Transverse colon (tissue), 4 donors: ENCODE results near the gene YBX3. TPM values are rescaled to one million over a fixed set of nuclear protein-coding genes. Genes with fewer than 3 reads are reported as not detected.

Experiments used
- DNase-seq: peaks from one replicate; pipeline ENCODE4 v3.0.0-alpha.2; 2019
- H3K27ac ChIP-seq, 4 donors: fragments of 200-600 bp; sonication (generic); 2 replicates each; pipeline ENCODE4 v1.5.1; 2016 to 2018; ENCODE audit warnings: inconsistent platforms in 4 of 4
- H3K27me3 ChIP-seq: fragments of 200-600 bp; sonication (generic); 2 replicates; pipeline ENCODE4 v1.5.1; 2017; ENCODE audit warnings: inconsistent platforms
- H3K36me3 ChIP-seq, 4 donors: fragments of 200-600 bp; sonication (generic); 2 replicates each; pipeline ENCODE4 v1.5.1; 2017 to 2019; ENCODE audit warnings: inconsistent platforms in 4 of 4
- H3K4me1 ChIP-seq, 4 donors: fragments of 200-600 bp; sonication (generic); 2 replicates each; pipeline ENCODE4 v1.5.1; 2017 to 2020; ENCODE audit warnings: inconsistent platforms in 4 of 4
- H3K4me3 ChIP-seq, 4 donors: fragments of 200-600 bp; sonication (generic); 1 replicate in 1 of 4; 2 replicates in 3 of 4; pipeline versions ENCODE4 v1.5.1 to v1.6.1; 2017 to 2019; ENCODE audit warnings: inconsistent platforms in 4 of 4
- H3K9me3 ChIP-seq, 2 donors: fragments of 200-600 bp; sonication (generic); 2 replicates each; pipeline ENCODE4 v1.5.1; 2017 to 2019; ENCODE audit warnings: inconsistent platforms in 2 of 2
- CTCF ChIP-seq, 5 experiments: fragments of 200-600 bp in 3 of 5; fragments of 450-650 bp in 2 of 5; sonication (generic) in 3 of 5; IDR thresholded peaks; 1 replicate in 2 of 5; 2 replicates in 3 of 5; pipeline ENCODE4 v1.5.1; 2016 to 2017; ENCODE audit warnings: antibody characterized with exemption in 5 of 5, inconsistent platforms in 3 of 5, mild to moderate bottlenecking in 2 of 5, moderate library complexity in 1 of 5
- EP300 ChIP-seq: sonication (generic); formaldehyde crosslinking; IDR thresholded peaks from one replicate; pipeline ENCODE4 v1.6.1; 2017; ENCODE audit warnings: antibody characterized with exemption, low read depth
- POLR2A ChIP-seq: fragments of 450-650 bp; IDR thresholded peaks from one replicate; pipeline ENCODE4 v1.6.1; 2016; ENCODE audit warnings: antibody characterized with exemption, mild to moderate bottlenecking, moderate library complexity
- POLR2AphosphoS5 ChIP-seq, 3 donors: sonication (generic); formaldehyde crosslinking; IDR thresholded peaks; one replicate each; pipeline ENCODE4 v1.6.1; 2016; ENCODE audit warnings: antibody characterized with exemption in 3 of 3
- WGBS, 2 donors: methylation state at CpG; one replicate each; pipeline ENCODE4 v1.1.5; 2018; ENCODE audit warnings: low coverage in 1 of 2; 5-methylcytosine and 5-hydroxymethylcytosine counted together
- in situ Hi-C, 4 donors: fragments of 200-750 bp; cut with MboI; loops; one replicate each; pipeline versions ENCODE4 v1.15.0 to v1.15.1; 2017; ENCODE audit warnings: low sequenced_read_pairs in 3 of 4, low pct_ligation_motif_present in 1 of 4, low pct_unique_long_range_greater_than_20kb in 1 of 4
- intact Hi-C: fragments of 100-400 bp; cut with DNase I; formaldehyde crosslinking; loops from one replicate; pipeline ENCODE4 v1.15.1; 2023; ENCODE audit warnings: low total_unique reads
- total RNA-seq, 4 donors: library from RNA; depleted of rRNA; stranded (reverse); fragments of >200 nt; gene quantifications; one replicate each; pipeline ENCODE4 v1.1.0, GENCODE V29; 2016

YBX3 gene
- total RNA-seq, 4 donors from 2014 or later: 137 to 537 (median 236) TPM

- peaks cover 0 to 32% (median 14%) of the 10 kb centered on the region in 4 donors for H3K36me3 ChIP-seq
- no peaks in the 10 kb centered on the region for H3K9me3 ChIP-seq
- DNase-seq: no peak
- H3K27me3 ChIP-seq: no peaks in the 10 kb centered on the region
- peak overlapping the region; percentile 96 to 98 (median 98) for H3K27ac ChIP-seq
- WGBS, 2 donors: 56% methylated on average over 2 of the region's 2 CpGs
- in situ Hi-C loops: no loop called here
- TF ChIP-seq POLR2AphosphoS5 (IDR thresholded peaks at IDR 0.05) (no peak), CTCF (IDR thresholded peaks at IDR 0.05) (no peak), POLR2A (no peak), EP300 (no peak)
- intact Hi-C loops: no loop called here
- peaks cover 12 to 57% (median 48%) of the 10 kb centered on the region in 4 donors for H3K4me1 ChIP-seq
- no peak overlapping the region for H3K4me3 ChIP-seq
These were observed 5.7 kb downstream of the YBX3 start for GRCh38 chr12:10717410-10717809.

GRCh38 chr12:10716704-10717315 is 6.3 kb downstream of the YBX3 start:
- TF ChIP-seq POLR2A (no peak), POLR2AphosphoS5 (IDR thresholded peaks at IDR 0.05) (peak; percentile 58 to 63 (median 59))
- in situ Hi-C loops (no loop called here), intact Hi-C loops (no loop called here)
- Histone ChIP-seq H3K36me3 (peaks cover 0 to 38% (median 17%) of the 10 kb centered on the region in 4 donors), H3K4me3 (no peak overlapping the region), H3K27ac (peak overlapping the region; percentile 96 to 98 (median 98)), H3K9me3 (no peaks in the 10 kb centered on the region), H3K27me3 (no peaks in the 10 kb centered on the region), H3K4me1 (peaks cover 12 to 57% (median 48%) of the 10 kb centered on the region in 4 donors)
- peak; percentile 70 for DNase-seq
- WGBS, 2 donors: 44 to 45% methylated on average over 2 to 6 of the region's 6 CpGs

- Histone ChIP-seq H3K27ac (peak overlapping the region; percentile 96 to 98 (median 98)), H3K4me1 (peaks cover 12 to 54% (median 45%) of the 10 kb centered on the region in 4 donors), H3K36me3 (peaks cover 0 to 43% (median 18%) of the 10 kb centered on the region in 4 donors), H3K27me3 (no peaks in the 10 kb centered on the region), H3K9me3 (no peaks in the 10 kb centered on the region), H3K4me3 (no peak overlapping the region)
- TF ChIP-seq POLR2AphosphoS5 (IDR thresholded peaks at IDR 0.05): no peak
- no peak for TF ChIP-seq CTCF (IDR thresholded peaks at IDR 0.05)
- TF ChIP-seq POLR2A: no peak
- TF ChIP-seq EP300: no peak
- 59 to 77% methylated on average over 4 of the region's 4 CpGs for WGBS, 2 donors
- intact Hi-C loops (no loop called here), in situ Hi-C loops (no loop called here)
- no peak for DNase-seq
These were observed 6.8 kb downstream of the YBX3 start for GRCh38 chr12:10716277-10716676.

- DNase-seq: no peak
- 87% methylated on average over 4 to 6 of the region's 6 CpGs for WGBS, 2 donors
- no peak overlapping the region for H3K4me3 ChIP-seq
- in situ Hi-C loops: no loop called here
- no peaks in the 10 kb centered on the region for H3K27me3 ChIP-seq
- intact Hi-C loops: no loop called here
- TF ChIP-seq EP300 (no peak), POLR2A (no peak), CTCF (IDR thresholded peaks at IDR 0.05) (no peak), POLR2AphosphoS5 (IDR thresholded peaks at IDR 0.05) (no peak)
- no peak overlapping the region for H3K27ac ChIP-seq
- H3K9me3 ChIP-seq: no peaks in the 10 kb centered on the region
- peaks cover 0 to 48% (median 20%) of the 10 kb centered on the region in 4 donors for H3K36me3 ChIP-seq
- peaks cover 12 to 46% (median 38%) of the 10 kb centered on the region in 4 donors for H3K4me1 ChIP-seq
These were observed 7.6 kb downstream of the YBX3 start for GRCh38 chr12:10715491-10715890.

- Histone ChIP-seq H3K36me3 (peaks cover 0 to 71% (median 32%) of the 10 kb centered on the region in 4 donors), H3K27ac (no peak overlapping the region), H3K4me3 (no peak overlapping the region), H3K9me3 (no peaks in the 10 kb centered on the region), H3K27me3 (no peaks in the 10 kb centered on the region), H3K4me1 (no peaks in the 10 kb centered on the region)
- WGBS, 2 donors: 93 to 100% methylated on average over 4 to 16 of the region's 16 CpGs
- DNase-seq: no peak
- in situ Hi-C loops (no loop called here), intact Hi-C loops (no loop called here)
- TF ChIP-seq CTCF (IDR thresholded peaks at IDR 0.05): no peak
- no peak for TF ChIP-seq POLR2AphosphoS5 (IDR thresholded peaks at IDR 0.05)
- TF ChIP-seq POLR2A: no peak
- no peak for TF ChIP-seq EP300
These were observed 13.3 kb downstream of the YBX3 start for GRCh38 chr12:10709808-10710207.
